SK-N-MC (cell line): ENCODE measurements around the gene LY6G6C.

Experiments used
- EZH2 ChIP-seq: fragments of 200-600 bp; sonication (generic); IDR thresholded peaks from one replicate; pipeline ENCODE4 v1.6.1; 2017; ENCODE audit warnings: antibody characterized with exemption
- FOXP2 ChIP-seq: optimal IDR thresholded peaks from 2 replicates; pipeline ENCODE3; 2011; ENCODE audit warnings: mild to moderate bottlenecking, moderate library complexity; ENCODE audit not compliant: insufficient read depth; ENCODE audit errors: extremely low read length, control extremely low read depth
- POLR2AphosphoS5 ChIP-seq: IDR thresholded peaks from 2 replicates; pipeline ENCODE4 v1.6.1; 2012; ENCODE audit warnings: mild to moderate bottlenecking, low read depth, low read length, borderline replicate concordance

DNA sequence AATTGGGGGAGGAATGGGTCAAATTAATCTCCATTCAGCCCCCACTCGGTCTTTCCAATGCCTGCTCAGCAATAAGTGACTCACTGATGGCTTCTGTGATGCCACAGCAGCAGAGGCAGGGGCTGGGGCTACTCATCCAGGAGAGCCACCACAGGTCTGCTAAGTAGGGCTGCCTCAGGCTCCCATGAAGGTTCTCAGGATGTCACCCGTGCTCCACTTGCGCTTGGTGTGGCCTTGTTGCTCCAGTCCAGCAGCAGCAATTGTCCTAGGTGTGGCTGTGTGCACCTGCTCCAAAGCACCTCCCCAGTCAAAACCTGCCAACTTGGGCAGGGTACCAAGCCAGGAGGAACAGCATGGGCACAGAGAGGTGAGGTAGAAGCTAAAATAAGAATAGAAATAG, 627 bp upstream of the LY6G6C start:
- TF ChIP-seq EZH2 (no peak), POLR2AphosphoS5 (no peak), FOXP2 (no peak)
